ENCODE data around the gene RETN.

The RETN gene

DNA sequence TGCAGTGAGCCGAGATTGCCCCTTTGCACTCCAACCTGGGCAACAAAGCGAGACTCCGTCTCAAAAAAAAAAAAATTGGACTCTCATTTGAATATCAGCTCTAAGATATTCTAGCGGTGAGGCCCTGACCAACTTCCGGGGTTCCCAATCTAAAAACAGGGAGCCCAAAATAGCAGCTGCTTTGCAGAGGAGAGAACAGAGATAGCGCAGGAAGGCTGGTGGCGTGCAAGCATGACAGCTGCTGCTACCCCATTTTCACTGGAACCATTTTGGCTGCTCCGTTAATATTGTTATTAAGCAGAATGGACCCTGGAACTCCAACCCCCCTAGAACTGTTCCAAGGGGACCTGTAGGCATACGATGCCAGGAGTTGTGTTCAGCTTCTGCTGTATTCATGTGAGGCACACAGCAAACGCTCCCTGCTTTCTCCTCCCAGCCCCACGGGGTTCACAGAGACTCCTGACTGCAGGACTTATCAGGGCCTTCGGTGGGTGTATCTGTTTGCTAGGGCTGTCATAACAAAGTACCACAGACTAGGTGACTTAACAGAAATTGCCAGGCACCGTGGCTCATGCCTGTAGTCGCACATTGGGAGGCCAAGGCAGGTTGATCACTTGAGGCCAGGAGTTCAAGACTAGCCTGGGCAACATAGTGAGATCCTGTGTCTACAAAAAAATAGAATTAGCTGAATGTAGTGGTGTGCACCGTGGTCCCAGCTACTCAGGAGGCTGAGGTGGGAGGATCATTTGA lies 20.4 kb upstream of the RETN start (continued):
- TF ChIP-seq, protein P1, sequence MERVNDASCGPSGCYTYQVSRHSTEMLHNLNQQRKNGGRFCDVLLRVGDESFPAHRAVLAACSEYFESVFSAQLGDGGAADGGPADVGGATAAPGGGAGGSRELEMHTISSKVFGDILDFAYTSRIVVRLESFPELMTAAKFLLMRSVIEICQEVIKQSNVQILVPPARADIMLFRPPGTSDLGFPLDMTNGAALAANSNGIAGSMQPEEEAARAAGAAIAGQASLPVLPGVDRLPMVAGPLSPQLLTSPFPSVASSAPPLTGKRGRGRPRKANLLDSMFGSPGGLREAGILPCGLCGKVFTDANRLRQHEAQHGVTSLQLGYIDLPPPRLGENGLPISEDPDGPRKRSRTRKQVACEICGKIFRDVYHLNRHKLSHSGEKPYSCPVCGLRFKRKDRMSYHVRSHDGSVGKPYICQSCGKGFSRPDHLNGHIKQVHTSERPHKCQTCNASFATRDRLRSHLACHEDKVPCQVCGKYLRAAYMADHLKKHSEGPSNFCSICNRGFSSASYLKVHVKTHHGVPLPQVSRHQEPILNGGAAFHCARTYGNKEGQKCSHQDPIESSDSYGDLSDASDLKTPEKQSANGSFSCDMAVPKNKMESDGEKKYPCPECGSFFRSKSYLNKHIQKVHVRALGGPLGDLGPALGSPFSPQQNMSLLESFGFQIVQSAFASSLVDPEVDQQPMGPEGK (CRISPR knock-in tag; IDR thresholded peaks at IDR 0.05; ENCODE audit: borderline replicate concordance), result no peak
- no peak for TF ChIP-seq RARB (CRISPR knock-in tag; IDR thresholded peaks at IDR 0.05)

DNA sequence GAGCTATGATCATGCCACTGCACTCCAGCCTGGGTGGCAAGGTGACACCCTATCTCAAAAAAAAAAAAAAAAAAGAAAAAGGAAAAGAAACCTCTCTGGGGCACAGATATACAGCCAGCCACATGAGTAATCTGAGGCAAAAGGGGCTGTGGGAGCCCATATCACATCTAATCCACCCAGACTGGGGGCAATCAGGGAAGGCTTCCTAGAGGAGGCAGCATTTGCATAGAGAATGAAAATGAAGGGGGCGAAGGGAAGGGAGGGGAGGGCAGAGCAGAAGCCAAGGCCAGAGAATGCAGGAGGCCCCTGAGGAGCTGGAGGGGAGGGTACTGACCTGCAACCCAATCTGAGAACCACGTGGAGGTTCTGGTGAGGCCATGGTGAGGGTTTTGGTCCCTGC lies 18.7 kb upstream of the RETN start:
- TF ChIP-seq, protein P2, sequence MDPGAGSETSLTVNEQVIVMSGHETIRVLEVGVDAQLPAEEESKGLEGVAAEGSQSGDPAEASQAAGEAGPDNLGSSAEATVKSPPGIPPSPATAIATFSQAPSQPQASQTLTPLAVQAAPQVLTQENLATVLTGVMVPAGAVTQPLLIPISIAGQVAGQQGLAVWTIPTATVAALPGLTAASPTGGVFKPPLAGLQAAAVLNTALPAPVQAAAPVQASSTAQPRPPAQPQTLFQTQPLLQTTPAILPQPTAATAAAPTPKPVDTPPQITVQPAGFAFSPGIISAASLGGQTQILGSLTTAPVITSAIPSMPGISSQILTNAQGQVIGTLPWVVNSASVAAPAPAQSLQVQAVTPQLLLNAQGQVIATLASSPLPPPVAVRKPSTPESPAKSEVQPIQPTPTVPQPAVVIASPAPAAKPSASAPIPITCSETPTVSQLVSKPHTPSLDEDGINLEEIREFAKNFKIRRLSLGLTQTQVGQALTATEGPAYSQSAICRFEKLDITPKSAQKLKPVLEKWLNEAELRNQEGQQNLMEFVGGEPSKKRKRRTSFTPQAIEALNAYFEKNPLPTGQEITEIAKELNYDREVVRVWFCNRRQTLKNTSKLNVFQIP (CRISPR knock-in tag; IDR thresholded peaks at IDR 0.05; ENCODE audit: borderline replicate concordance, low read depth), result no peak
- TF ChIP-seq, protein P1 (CRISPR knock-in tag; IDR thresholded peaks at IDR 0.05; ENCODE audit: borderline replicate concordance), result no peak
- TF ChIP-seq TCF4 (CRISPR knock-in tag; IDR thresholded peaks at IDR 0.05; ENCODE audit: borderline replicate concordance), result no peak
- no peak for TF ChIP-seq ZFP3 (CRISPR knock-in tag; IDR thresholded peaks at IDR 0.05)
- TF ChIP-seq SNAI2 (CRISPR knock-in tag; IDR thresholded peaks at IDR 0.05), result no peak
- no peak for TF ChIP-seq OSR1 (CRISPR knock-in tag; IDR thresholded peaks at IDR 0.05)
- TF ChIP-seq, protein P3, sequence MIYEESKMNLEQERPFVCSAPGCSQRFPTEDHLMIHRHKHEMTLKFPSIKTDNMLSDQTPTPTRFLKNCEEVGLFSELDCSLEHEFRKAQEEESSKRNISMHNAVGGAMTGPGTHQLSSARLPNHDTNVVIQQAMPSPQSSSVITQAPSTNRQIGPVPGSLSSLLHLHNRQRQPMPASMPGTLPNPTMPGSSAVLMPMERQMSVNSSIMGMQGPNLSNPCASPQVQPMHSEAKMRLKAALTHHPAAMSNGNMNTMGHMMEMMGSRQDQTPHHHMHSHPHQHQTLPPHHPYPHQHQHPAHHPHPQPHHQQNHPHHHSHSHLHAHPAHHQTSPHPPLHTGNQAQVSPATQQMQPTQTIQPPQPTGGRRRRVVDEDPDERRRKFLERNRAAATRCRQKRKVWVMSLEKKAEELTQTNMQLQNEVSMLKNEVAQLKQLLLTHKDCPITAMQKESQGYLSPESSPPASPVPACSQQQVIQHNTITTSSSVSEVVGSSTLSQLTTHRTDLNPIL (CRISPR knock-in tag; IDR thresholded peaks at IDR 0.05; ENCODE audit: low read depth), result no peak
- TF ChIP-seq GLIS3 (CRISPR knock-in tag; IDR thresholded peaks at IDR 0.05), result no peak
- TF ChIP-seq ISL1 (CRISPR knock-in tag; IDR thresholded peaks at IDR 0.05), result no peak
- TF ChIP-seq CSDC2 (CRISPR knock-in tag; IDR thresholded peaks at IDR 0.05), result no peak
- no peak for TF ChIP-seq ESRRG (CRISPR knock-in tag; IDR thresholded peaks at IDR 0.05)
- TF ChIP-seq, protein P4, sequence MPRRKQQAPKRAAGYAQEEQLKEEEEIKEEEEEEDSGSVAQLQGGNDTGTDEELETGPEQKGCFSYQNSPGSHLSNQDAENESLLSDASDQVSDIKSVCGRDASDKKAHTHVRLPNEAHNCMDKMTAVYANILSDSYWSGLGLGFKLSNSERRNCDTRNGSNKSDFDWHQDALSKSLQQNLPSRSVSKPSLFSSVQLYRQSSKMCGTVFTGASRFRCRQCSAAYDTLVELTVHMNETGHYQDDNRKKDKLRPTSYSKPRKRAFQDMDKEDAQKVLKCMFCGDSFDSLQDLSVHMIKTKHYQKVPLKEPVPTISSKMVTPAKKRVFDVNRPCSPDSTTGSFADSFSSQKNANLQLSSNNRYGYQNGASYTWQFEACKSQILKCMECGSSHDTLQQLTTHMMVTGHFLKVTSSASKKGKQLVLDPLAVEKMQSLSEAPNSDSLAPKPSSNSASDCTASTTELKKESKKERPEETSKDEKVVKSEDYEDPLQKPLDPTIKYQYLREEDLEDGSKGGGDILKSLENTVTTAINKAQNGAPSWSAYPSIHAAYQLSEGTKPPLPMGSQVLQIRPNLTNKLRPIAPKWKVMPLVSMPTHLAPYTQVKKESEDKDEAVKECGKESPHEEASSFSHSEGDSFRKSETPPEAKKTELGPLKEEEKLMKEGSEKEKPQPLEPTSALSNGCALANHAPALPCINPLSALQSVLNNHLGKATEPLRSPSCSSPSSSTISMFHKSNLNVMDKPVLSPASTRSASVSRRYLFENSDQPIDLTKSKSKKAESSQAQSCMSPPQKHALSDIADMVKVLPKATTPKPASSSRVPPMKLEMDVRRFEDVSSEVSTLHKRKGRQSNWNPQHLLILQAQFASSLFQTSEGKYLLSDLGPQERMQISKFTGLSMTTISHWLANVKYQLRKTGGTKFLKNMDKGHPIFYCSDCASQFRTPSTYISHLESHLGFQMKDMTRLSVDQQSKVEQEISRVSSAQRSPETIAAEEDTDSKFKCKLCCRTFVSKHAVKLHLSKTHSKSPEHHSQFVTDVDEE (CRISPR knock-in tag; IDR thresholded peaks at IDR 0.05), result no peak
- no peak for TF ChIP-seq PPARA (CRISPR knock-in tag; IDR thresholded peaks at IDR 0.05; ENCODE audit: borderline replicate concordance)
- no peak for TF ChIP-seq BACH2 (CRISPR knock-in tag; IDR thresholded peaks at IDR 0.05; ENCODE audit: borderline replicate concordance)
- no peak for TF ChIP-seq ZNF565 (CRISPR knock-in tag; conservative IDR thresholded peaks at IDR 0.05; ENCODE audit: low read depth)
- TF ChIP-seq TOX (CRISPR knock-in tag; IDR thresholded peaks at IDR 0.05; ENCODE audit: borderline replicate concordance), result no peak
- TF ChIP-seq RARB (CRISPR knock-in tag; IDR thresholded peaks at IDR 0.05), result no peak
- ATAC-seq, result no peak

DNA sequence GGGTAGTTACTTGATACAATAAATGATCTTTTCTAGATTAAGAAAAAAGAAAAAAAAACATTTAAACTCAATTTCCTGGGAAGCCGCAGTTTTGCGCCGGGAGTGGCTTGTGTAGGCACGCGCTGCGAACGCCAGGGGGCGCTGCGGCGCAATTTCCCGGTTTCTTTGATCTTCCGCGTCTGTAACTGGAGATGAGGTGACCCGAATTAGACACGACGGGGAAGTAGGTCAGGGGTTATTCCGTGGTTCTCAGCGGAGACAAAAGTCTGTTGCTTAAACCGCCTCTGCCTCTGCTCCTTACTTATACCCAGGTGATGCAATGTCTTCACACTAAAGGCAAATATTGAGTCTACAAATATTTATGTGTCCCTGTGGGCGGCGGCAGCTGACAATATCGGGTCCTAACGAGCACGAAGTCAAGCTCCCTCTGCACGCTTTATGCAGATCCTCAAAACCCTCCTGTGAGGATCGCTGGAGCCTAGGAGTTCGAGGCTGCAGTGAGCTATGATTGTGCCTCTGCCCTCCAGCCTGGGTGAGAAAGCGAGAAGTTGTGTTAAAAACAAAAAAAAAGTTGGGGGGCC lies 16.7 kb upstream of the RETN start:
- peak; percentile 78 for ATAC-seq
- TF ChIP-seq, protein P5, sequence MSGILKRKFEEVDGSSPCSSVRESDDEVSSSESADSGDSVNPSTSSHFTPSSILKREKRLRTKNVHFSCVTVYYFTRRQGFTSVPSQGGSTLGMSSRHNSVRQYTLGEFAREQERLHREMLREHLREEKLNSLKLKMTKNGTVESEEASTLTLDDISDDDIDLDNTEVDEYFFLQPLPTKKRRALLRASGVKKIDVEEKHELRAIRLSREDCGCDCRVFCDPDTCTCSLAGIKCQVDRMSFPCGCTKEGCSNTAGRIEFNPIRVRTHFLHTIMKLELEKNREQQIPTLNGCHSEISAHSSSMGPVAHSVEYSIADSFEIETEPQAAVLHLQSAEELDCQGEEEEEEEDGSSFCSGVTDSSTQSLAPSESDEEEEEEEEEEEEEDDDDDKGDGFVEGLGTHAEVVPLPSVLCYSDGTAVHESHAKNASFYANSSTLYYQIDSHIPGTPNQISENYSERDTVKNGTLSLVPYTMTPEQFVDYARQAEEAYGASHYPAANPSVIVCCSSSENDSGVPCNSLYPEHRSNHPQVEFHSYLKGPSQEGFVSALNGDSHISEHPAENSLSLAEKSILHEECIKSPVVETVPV (CRISPR knock-in tag; IDR thresholded peaks at IDR 0.05), result no peak
- TF ChIP-seq, protein P3 (CRISPR knock-in tag; IDR thresholded peaks at IDR 0.05; ENCODE audit: low read depth), result no peak
- TF ChIP-seq ZNF8 (CRISPR knock-in tag; IDR thresholded peaks at IDR 0.05) (no peak), TCF4 (CRISPR knock-in tag; IDR thresholded peaks at IDR 0.05; ENCODE audit: borderline replicate concordance) (no peak), RARB (CRISPR knock-in tag; IDR thresholded peaks at IDR 0.05) (no peak), TOX (CRISPR knock-in tag; IDR thresholded peaks at IDR 0.05; ENCODE audit: borderline replicate concordance) (no peak), ZFP30 (CRISPR knock-in tag; IDR thresholded peaks at IDR 0.05) (no peak), ZNF70 (CRISPR knock-in tag; IDR thresholded peaks at IDR 0.05) (no peak), ESRRG (CRISPR knock-in tag; IDR thresholded peaks at IDR 0.05) (no peak), PPARA (CRISPR knock-in tag; IDR thresholded peaks at IDR 0.05; ENCODE audit: borderline replicate concordance) (no peak), ZC3H10 (CRISPR knock-in tag; IDR thresholded peaks at IDR 0.05) (no peak)
- TF ChIP-seq, protein P2 (CRISPR knock-in tag; IDR thresholded peaks at IDR 0.05; ENCODE audit: borderline replicate concordance, low read depth), result no peak

Measured in SK-N-SH treated with all-trans-retinoic acid at 6 μM for 48 hours (cell line).